Stimulated activated CD8-positive, alpha-beta memory T cell treated with anti-CD3 and anti-CD28 coated beads, Interleukin-7, amount 100 ng/mL, for 1 hour (primary cell): ENCODE results near the gene FGF11.
"Not testable (repeated sequence)": the region's sequence is repeated elsewhere in the genome, so short reads cannot be mapped to it uniquely, and the experiment has no call there.

Experiments
- DNase-seq, 2 donors: peaks; one replicate each; pipeline ENCODE4 v3.0.0-alpha.2; 2020; ENCODE audit warnings: low read depth in 2 of 2

Gene FGF11

DNA sequence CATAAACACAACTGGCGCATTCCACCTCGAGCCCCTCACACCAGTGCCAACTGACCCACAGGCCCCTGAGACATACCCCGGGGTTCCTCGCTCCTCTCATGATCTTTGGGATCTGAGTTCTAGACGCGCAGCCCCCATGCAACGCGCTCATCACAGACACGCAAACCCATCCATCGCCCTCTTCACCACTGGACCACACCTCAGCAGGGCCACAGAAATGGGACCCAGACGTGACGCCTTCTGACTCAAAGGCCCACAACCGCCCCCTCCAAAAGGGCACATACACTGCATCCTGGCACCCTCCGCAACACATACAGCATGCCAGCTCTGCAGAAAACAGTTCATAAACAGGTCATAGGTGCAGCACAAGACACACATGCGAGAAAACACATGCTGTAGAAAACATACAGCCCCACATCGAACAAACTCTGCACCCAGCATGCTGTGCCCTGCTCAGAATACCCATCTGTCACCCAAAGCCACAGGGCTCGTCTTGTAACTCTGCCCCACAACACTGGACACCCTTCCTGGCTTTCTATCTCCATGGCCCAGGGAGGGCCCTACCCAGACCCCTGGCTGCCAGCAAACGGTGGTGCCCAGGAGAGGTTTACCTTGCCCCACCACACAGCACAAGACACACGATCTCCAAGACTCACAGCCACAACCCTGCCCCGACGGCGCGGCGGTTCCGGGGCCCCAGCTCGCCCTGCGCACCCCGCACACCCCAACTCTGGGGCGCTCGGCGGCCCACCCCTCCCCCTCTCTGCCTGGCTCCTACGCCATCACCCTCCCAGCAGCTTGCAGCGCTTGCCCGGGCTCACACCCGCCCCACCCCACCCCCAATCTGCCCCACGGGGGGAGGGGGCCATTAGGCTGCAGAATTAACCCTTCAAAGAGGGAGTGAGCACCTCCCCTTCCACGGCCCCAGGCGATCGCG is 39.2 kb downstream of the FGF11 start:
- no peak for DNase-seq

DNA sequence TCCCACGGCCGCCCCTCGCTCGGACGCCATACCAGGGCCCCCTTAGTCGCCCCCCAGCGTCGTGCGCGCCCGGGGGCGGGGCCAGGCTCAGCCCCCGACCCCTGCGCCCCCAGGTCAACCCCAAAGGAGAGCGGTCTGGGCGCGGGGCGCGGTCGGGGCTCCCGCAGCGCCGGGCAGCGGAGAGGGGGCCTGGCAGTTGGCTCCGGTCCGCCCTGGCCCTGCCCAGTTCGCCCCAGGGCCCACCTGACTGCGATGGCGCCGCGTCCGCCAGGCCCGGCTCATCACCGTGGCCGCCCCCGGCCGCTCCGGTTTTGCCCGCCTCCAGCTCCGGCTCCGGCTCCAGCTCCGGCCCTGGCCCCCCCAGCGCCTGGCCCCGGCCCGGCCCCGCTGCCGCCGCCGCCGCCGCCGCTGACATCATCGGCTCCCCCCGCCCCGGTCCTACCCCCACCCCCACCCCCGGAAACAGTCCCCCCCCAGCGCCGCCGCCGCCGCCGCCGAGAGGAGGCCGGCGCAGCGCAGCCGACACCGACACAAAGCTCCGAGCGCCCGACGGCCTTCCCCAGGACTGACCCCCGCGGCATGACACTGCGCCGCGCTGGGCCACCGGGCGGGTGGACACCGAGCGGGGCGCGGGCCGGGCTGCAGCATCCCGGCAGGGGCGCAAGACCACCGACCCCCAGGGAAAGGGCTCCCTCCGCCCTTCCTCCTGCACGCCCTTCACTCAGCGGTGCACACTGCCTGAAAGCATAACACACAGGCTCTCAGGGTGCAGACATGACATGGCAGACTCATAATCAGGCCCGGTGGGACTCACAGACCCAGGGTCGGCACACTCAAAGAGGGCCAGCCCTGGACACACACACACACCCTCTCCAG is 40.1 kb downstream of the FGF11 start, which contains the start of gene ZBTB4:
TSS of gene ZBTB4 (minus strand) at position 419 of the 876 bp plus-strand sequence. CDS start 12,830 bp downstream, outside the sequence.
- peak; percentile 49 for DNase-seq

DNA sequence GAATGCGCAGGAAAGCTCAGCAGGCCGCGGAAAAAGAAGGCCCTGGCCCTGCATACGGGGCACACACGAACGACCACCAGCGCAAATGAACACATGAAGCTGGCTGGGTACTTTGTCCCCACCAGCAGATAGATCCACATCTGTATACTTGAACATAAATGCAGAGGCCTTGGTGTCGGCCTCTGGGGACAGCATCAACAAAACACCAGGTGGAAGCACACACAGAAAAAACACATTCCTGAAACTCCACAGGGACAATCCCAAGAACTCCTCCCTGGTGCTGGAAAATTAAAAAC is 40.7 kb downstream of the FGF11 start:
- no peak for DNase-seq

DNA sequence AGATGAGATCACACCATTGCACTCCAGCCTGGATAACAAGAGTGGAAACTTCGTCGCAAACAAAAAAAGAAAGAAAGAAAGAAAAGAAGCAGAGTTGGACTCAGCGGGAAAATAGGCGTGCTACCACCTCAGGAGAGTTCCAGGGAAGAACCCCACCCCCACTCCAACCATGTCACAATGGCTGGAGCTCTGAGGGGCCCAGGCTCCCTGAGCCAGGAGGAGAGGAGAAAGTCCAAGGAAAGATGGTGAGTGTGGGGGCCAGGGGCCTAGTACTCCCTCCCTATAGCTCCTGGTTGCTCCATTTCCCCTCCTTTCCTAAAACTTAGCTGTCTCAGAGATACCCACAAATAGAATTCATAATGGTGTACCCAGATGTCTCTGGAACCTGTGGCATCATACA is 42.0 kb downstream of the FGF11 start, which contains the start of gene SLC35G6:
TSS of gene SLC35G6 (plus strand) at position 172 of the 400 bp plus-strand sequence. CDS start at position 243, 71 bp downstream.
- DNase-seq, result not testable (repeated sequence)

DNA sequence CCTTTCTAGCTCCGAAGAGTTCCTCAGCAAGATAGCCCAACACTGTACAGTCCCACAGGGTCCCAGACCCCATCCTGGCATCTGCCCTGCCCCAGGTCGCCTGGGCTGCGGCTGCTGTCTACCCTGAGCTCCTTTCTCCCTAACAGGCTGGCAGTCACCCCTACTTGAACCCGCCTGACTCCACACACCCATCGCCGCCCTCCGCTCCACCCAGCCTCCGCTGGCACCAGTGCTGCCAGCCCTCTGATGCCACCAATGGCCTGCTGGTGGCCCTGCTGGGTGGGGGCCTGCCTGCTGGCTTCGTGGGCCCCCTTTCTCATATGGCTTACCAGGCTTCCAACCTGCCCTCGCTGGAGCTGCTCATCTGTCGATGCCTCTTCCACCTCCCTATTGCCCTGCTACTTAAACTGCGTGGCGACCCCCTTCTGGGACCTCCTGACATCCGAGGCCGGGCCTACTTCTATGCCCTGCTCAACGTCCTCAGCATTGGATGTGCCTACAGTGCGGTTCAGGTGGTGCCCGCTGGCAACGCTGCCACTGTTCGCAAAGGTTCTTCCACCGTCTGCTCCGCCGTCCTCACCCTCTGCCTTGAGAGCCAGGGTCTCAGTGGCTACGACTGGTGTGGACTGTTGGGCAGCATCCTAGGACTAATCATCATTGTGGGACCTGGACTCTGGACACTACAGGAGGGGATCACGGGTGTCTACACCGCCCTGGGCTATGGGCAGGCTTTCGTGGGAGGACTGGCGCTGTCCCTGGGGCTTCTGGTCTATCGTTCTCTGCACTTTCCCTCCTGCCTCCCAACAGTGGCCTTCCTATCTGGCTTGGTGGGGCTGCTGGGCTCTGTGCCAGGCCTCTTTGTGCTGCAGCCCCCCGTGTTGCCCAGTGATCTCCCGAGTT is 42.8 kb downstream of the FGF11 start:
- DNase-seq, result not testable (repeated sequence)

DNA sequence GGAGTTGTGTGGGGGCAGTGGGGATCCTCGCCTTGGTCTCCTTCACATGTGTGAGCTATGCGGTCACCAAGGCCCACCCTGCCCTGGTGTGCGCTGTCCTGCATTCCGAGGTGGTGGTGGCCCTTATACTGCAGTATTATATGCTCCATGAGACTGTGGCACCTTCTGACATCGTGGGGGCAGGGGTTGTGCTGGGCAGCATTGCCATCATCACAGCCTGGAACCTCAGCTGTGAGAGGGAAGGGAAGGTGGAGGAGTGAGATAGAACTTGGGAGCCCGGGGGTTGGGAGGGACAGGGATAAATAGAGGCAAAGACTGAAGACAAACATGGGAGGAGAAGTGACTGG is 43.4 kb downstream of the FGF11 start:
- DNase-seq, result not testable (repeated sequence)

DNA sequence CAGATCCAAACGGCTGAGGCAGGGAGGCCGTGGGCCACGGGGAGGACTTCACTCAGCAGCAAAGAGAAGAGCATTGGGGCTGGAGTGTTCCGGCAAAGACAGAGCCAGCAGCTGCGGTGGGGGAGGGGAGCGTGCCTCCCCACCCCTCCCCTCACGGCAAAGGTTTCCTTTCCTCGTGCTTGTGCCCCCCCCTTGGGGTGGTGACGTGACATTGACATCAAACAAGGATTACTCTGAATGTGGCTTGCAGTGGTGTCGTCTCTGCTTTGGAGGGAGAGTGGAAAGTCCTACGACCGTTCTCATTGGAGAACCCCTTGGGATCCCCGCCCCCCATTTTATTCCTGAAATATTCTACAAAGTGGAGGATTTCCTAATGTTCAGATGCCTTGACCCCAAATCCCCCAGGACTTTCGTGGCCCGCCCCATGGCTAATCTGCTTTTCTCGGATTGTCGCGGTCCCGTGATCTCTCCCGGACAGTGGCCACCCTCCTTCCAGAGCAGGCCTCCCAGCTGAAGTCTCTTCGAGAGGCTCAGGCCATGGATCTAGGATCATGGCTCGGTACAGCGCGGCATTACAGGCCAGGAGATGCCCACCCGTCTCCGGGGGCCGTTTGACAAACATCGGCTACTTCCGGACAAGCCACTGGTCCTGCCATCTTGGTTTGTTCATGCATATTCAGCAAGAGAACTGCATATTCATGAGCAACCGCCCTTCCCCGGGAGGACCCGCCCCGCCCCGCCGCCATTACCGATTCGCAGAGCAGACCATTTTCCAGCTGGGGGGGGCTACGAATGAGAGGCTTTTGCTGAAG is 44.1 kb downstream of the FGF11 start:
- DNase-seq, result peak; percentile 84 to 88

DNA sequence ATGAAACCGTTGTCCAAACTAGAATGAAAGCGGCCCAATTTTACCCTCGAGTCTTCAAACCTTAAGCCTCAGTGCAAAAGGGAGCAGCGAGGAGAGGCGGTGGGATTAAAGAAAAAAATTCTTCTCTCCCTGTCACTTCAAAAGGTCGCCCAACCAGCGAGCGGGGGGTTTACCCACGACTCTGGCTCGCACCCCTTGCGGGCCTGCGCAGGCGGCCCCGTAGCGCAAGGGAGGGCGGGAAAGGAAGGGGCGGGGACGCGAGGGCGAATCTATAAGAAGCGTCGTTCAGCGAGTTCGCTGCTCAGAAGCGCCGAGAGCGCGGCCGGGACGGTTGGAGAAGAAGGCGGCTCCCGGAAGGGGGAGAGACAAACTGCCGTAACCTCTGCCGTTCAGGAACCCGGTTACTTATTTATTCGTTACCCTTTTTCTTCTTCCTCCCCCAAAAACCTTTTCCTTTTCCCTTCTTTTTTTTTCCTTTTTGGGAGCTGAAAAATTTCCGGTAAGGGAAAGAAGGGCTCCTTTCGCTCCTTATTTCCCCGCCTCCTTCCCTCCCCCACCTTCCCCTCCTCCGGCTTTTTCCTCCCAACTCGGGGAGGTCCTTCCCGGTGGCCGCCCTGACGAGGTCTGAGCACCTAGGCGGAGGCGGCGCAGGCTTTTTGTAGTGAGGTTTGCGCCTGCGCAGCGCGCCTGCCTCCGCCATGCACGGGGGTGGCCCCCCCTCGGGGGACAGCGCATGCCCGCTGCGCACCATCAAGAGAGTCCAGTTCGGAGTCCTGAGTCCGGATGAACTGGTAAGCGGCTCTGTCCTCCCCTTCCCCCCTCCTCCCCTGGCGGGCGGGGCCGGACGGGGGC is 45.0 kb downstream of the FGF11 start, which contains the start of gene POLR2A:
TSS of gene POLR2A (plus strand) at position 300 of the 852 bp plus-strand sequence.
- DNase-seq, result peak; percentile 98 to 99

DNA sequence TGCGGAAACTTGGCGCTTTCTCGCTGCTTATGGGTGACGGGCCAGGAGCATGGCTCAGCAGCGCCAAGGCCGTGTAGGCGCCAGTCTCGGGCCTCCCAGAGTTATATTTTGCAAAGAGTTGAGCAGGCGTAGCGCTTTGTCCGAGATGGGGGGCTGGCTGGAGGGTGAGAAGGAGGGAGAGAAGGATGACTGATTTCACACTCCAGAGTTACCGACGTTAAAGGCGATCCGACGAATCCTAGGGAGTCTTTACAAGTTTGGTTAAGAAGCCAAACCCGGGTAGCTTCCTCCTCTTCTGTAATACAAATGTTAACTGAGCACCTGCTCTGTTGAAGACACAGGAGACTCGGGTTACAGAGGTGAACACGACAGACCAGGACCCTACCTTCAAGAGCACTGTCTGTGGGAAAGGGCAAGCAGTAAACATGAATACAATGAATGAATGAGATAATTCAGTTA is 45.6 kb downstream of the FGF11 start:
- no peak for DNase-seq

DNA sequence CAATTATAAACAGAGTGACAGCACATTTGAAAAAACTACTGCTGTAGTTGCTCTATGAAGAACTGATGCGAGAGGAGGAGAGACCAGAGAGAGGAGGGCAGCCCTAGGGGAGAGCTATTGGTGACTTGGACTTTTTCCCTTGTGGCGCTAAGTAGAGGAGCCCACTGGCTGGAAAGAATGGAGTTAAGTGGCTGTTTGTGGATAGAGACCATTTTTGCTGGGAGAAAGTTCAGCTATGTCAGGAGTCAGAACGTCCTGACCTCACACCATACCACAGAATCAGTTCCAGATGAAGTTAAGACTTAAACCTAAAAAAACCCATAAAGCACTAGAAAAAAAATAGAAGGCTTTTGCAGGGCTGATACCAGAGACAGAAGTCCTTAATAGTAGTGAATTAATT is 46.9 kb downstream of the FGF11 start:
- no peak for DNase-seq

DNA sequence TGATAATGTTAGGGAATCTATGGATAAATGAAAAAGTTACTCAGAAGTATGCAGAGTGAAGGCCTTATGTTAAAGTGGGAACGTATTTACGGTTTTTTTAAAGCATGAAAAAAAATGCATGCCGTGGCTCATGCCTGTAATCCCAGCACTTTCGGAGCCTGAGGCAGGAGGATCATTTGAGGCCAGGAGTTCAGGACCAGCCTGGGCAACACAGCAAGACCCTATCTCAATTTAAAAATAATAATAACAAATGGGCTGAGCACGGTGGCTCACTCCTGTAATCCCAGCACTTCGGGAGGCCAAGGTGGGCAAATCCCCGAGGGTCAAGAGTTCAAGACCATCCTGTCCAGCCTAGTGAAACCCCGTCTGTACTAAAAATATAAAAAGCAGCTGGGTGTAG is 50.8 kb downstream of the FGF11 start:
- DNase-seq, result no peak

DNA sequence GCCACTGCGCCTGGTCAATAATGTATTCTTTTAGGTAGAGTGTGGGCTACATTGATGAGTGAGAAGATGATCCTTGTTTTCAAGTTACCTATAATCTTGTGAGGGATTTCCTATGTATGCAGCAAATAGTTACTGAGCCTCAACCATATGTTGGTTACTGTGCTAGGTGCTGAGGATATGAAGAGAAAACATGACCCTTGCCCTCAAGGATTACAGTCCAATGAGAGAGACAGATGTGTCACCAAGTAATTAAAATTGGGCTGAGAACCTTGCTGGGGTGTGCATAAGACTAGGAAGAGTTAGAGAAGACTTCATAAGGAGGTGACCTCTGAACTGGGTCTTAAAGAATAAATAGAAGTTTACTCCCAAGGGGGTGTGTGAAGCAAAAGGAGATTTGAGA is 52.3 kb downstream of the FGF11 start:
- no peak for DNase-seq

DNA sequence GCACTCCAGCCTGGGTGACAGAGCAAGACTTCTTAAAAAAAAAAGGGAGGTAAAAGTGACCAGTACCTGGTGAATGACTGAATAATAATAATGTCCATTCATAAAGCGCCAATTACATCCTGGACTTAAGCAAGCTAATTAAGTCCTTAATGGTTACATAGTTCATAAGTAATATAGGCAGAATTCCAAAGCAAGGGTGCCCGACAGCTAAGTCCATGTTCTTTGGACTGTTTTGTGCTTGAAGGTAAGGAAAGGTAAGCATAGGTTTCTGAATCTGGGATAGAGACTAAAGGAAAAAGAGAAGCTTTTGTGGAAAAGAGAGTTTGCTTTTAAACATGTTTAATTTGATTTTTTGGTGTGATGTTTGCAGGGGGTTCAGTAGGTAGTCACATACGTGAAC is 54.6 kb downstream of the FGF11 start:
- no peak for DNase-seq
